HG02642 (cell line): ENCODE measurements around the gene CAPN14.
A peak's percentile ranks its signal among the peaks of the same experiment; 100 is the strongest.

ENCODE experiments used
- ATAC-seq: cut with Tn5 transposase; IDR thresholded peaks from one replicate; pipeline ENCODE4 v1.9.1; 2021; ENCODE audit warnings: mild to moderate bottlenecking; ENCODE audit not compliant: unreplicated experiment, poor library complexity

The CAPN14 gene

DNA sequence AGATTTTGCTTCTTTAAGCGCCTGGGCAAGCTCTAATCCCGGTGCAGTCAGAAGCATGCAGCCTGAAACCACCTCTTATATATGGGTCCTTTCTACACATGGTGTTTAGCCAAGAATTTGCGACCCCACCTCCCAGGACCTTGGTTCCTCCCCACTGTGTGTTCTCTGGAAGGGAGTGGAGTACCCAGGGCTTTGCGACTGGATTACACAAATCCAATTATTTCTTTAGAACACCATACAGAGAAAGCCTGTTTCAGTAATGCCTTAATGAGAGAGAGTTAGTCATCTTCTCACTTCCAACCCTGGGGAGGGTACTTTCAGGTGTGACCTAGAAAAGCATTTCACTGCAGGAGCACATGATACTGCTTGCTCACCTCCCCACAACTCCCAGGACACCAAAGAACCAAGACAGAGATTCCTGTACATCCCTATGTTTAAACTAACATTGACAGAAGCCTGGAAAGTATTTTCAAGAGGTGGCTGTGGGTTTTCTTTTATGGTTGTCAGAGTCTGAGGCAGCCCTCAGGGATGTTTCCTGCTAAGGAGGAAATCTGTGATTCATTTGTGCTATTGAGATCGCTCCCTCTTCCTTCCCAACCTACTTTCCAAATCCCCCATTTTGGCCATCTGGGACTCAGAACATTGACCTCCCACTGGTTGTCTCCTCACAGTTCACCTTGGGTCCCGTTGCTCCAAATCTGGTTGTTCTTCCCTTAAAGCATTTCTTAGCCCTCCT lies at the start of gene CAPN14:
TSS of gene CAPN14 (minus strand) at position 51 of the 736 bp plus-strand sequence. CDS start 12,068 bp downstream, outside the sequence.
- ATAC-seq: no peak

DNA sequence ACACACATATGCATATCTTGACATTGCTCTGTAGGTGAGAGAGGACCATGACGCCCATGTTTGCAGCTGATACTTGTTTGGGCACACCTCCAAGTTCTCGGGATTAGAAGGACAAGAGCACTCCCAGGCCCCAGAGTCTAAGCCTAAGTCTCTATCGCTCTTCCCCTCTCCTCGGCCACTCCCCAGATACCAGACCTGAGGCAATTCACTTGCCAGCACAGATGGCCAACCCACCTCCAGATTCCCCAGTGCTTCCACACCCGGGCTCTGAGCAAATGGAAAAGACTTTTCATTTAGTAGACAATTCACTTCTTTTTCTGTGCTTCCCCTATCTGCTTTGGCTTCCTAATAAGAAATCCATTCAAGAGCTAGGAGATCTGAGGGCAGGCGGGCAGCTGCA lies 49.5 kb upstream of the CAPN14 start:
- no peak for ATAC-seq

GRCh38 chr2:31265234-31265633 lies 47.9 kb upstream of the CAPN14 start:
- ATAC-seq: no peak

DNA sequence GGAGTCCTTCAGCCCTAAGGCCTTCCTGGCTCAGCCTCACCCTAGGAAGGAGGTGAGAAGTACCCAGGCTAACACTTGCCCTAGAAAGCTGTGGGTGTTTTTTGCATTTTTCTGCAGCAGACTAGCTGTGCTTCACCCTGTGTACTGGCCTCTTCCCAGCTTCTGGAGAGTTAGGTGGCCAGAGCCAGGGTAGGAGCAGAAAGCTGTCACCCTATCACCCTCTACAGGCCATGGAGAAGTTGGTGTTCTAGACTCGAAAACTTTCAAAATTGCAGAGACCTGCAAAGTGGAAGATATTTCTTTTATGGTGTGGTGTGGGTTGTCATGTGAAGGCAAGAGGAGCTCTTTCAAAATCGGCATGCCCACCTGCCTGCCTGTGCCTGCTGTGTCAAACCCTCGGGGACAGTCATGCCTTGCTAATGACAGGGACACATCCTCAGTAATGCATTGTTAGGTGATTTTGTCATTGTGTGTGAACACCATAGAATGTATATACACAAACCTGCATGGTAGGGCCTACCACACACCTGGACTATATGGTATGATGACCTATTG lies 46.4 kb upstream of the CAPN14 start:
- ATAC-seq: no peak

- no peak for ATAC-seq
These were observed 43.6 kb upstream of the CAPN14 start for GRCh38 chr2:31260870-31261269.

DNA sequence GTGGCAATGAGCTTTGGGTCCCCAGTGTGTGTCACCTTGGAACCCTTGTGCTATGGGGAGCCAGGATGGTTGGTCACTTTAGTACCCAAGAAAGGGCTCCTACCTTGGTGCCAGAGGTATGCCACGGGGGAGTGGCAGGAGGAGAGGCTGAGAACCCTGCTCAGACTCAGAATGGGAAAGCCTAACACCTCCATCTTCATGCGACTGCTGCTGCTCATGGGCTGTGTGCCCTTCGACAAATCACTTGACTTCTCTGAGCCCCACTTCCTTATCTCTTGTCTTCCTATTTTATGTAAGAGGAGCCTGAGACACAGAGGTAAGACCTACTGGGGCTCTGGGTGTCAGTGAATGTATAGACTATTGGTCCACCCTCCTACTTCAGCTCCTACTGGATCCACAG lies 41.8 kb upstream of the CAPN14 start:
- no peak for ATAC-seq

GRCh38 chr2:31258351-31258750 lies 41.0 kb upstream of the CAPN14 start:
- ATAC-seq: peak; percentile 40

- peak; percentile 9 for ATAC-seq
These were observed 39.5 kb upstream of the CAPN14 start for GRCh38 chr2:31256611-31257382.

DNA sequence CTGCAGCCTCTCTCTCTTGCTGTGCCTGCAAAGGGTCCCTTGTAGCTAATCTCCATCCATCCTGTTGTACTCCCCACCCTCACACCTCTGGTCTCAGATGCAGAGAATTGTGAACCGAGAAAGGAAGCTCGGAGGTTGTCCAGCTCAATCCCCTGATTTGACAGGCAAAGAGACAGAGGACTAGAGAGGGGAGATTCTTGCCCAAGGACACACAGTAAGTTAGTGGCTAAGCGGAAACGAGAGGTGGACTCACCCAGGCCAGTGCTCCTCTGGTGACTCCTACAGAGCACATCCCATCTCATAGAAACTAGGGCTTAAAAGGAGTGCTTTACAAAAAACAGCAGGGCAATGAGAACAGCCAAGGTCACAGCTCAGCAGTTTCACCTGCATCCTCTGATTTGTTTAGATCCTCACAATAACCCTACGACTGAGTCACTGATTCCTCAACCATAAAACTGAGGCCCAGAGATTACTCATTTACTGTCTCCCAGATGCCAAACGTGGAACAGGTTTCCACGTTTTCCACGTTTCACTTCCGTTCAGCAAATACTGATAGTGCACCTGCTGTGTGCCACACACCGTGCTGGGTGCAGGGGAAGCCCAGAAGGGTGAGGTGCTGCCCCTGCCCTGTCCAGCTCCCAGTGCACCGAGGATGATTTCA lies 38.7 kb upstream of the CAPN14 start:
- ATAC-seq: peak; percentile 56

- ATAC-seq: no peak
These were observed 37.2 kb upstream of the CAPN14 start for GRCh38 chr2:31254237-31255203.

GRCh38 chr2:31253356-31254131 lies 36.2 kb upstream of the CAPN14 start:
- no peak for ATAC-seq

GRCh38 chr2:31251851-31252250 lies 34.5 kb upstream of the CAPN14 start:
- ATAC-seq: no peak

- no peak for ATAC-seq
These were observed 33.7 kb upstream of the CAPN14 start for GRCh38 chr2:31251018-31251417.

- no peak for ATAC-seq
These were observed 31.8 kb upstream of the CAPN14 start for GRCh38 chr2:31249009-31249690.

GRCh38 chr2:31248139-31248538 lies 30.8 kb upstream of the CAPN14 start:
- no peak for ATAC-seq

DNA sequence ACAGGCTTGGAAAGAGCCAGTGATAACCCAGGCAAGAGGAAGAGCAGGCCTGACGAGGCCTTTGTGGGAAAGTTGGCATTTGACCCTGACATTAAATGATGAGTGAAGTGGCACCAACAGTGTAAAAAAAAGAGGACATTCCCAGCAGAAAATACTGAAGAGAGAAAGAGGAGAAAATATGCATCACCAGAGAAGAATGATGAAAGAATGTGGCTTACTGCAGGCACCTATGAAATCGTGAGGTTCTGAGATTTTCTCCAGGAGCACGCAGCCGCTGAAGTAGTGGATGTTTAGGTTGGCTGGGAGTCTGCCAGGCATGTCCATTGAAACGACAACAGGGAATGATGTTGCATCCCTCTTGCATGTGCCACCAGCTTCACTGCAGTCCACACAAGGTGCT lies 30.4 kb upstream of the CAPN14 start:
- no peak for ATAC-seq

GRCh38 chr2:31246184-31246852 lies 29.0 kb upstream of the CAPN14 start:
- ATAC-seq: no peak

DNA sequence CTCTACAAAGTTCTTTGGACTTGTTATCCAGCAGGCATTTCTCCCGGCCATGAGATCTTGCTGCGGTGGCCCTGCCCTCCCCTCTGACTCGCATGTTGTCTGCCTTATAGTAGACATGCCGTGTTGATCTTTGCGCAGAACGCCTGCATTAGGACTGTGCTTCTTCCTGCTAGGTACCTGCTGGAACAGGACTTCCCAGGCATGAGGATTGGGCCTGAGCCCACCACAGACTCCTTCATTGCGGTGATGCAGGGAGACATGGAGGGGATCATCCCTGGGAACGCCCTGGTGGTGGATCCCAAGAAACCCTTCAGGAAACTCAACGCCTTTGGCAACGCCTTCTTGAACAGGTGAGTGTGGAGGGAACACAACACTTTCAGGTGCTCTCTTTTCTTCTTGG lies 26.8 kb upstream of the CAPN14 start:
- no peak for ATAC-seq
